GM18867 (cell line): Measurements from ENCODE around the gene SLC25A40.
A peak's percentile ranks its signal among the peaks of the same experiment; 100 is the strongest.
"Not testable (repeated sequence)": the region's sequence is repeated elsewhere in the genome, so short reads cannot be mapped to it uniquely, and the experiment has no call there.

Experiments
- ATAC-seq: cut with Tn5 transposase; IDR thresholded peaks from one replicate; pipeline ENCODE4 v1.9.1; 2021; ENCODE audit warnings: mild to moderate bottlenecking, moderate library complexity; ENCODE audit not compliant: unreplicated experiment

The SLC25A40 gene

GRCh38 chr7:87873328-87873727, 2.8 kb downstream of the SLC25A40 start:
- not testable (repeated sequence) for ATAC-seq

- ATAC-seq = no peak
These were observed 3.8 kb downstream of the SLC25A40 start for GRCh38 chr7:87872346-87872745.

- ATAC-seq = no peak
These were observed 5.7 kb downstream of the SLC25A40 start for GRCh38 chr7:87870471-87870870.

- not testable (repeated sequence) for ATAC-seq
These were observed 9.6 kb downstream of the SLC25A40 start for GRCh38 chr7:87866533-87866932.

GRCh38 chr7:87866089-87866488, 10.1 kb downstream of the SLC25A40 start:
- no peak for ATAC-seq

GRCh38 chr7:87858417-87859100, 17.6 kb downstream of the SLC25A40 start:
- no peak for ATAC-seq

GRCh38 chr7:87853237-87853864, 22.8 kb downstream of the SLC25A40 start:
- peak; percentile 39 for ATAC-seq

GRCh38 chr7:87852306-87852705, 23.9 kb downstream of the SLC25A40 start:
- ATAC-seq = no peak

GRCh38 chr7:87850836-87851593, 25.1 kb downstream of the SLC25A40 start:
- ATAC-seq = no peak

GRCh38 chr7:87837597-87837996, 38.6 kb downstream of the SLC25A40 start:
- no peak for ATAC-seq

- no peak for ATAC-seq
These were observed 43.0 kb downstream of the SLC25A40 start for GRCh38 chr7:87833130-87833529.

GRCh38 chr7:87831097-87831496, 45.1 kb downstream of the SLC25A40 start:
- no peak for ATAC-seq

GRCh38 chr7:87828383-87828782, 47.8 kb downstream of the SLC25A40 start:
- ATAC-seq = not testable (repeated sequence)

GRCh38 chr7:87825369-87825768, 50.8 kb downstream of the SLC25A40 start:
- not testable (repeated sequence) for ATAC-seq

GRCh38 chr7:87822056-87822455, 54.1 kb downstream of the SLC25A40 start:
- not testable (repeated sequence) for ATAC-seq

- ATAC-seq = no peak
These were observed 57.8 kb downstream of the SLC25A40 start for GRCh38 chr7:87818336-87818735.

- peak; percentile 62 for ATAC-seq
These were observed 59.8 kb downstream of the SLC25A40 start for GRCh38 chr7:87816389-87816788.

- ATAC-seq = no peak
These were observed 65.4 kb downstream of the SLC25A40 start for GRCh38 chr7:87810726-87811125.

- ATAC-seq = no peak
These were observed 66.0 kb downstream of the SLC25A40 start for GRCh38 chr7:87810130-87810529.

- no peak for ATAC-seq
These were observed 70.0 kb downstream of the SLC25A40 start for GRCh38 chr7:87806150-87806549.

GRCh38 chr7:87797798-87798403, 78.3 kb downstream of the SLC25A40 start:
- peak; percentile 96 for ATAC-seq
